NCI-H510A treated with DMSO at 0.1 percent for 48 hours (cell line): ENCODE measurements around the gene WNT16.
A peak's percentile ranks its signal among the peaks of the same experiment; 100 is the strongest.

ENCODE experiments used
- DNase-seq: peaks from one replicate; lab custom pipeline; 2025; lab: John Stamatoyannopoulos, UW

Gene WNT16

GRCh38 chr7:121344093-121344492, 15.3 kb downstream of the WNT16 start:
- DNase-seq = no peak

DNA sequence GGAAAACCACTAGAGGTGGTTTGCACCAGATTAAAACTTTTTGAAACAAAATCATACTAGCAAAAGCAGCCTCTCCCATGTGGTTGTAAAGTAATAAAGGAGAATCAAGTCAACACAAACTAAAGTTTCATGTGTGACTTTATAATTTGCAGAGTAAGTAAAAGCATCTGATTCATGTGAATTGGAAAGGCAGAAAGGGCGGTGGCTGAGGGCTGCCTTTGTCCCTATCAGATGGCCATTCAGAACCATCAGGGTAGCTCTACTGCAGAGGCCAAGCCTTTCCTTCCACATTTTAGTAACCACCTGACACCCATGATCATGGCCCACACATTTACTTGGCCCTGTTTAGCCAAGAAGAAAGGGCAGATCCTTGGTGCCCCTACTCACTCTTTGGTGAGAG, 15.7 kb downstream of the WNT16 start:
- no peak for DNase-seq

DNA sequence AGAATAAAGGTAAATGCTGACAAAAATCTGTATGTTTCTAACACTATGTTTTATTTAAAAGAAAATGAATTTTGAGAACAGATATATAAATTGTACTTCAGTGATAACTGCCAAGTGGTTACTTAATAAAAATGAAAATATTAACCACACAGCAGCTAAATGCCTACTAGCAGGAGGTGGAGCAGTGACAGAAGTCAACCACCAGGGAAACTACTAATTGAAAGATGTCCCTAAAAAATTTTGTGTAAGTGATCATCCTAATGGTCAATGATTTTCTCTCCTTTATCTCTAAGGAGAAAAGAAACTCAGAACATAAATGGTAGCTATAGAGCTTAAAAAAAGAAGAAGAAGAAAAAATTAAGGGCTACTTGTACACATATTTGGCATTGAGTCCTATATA, 22.9 kb downstream of the WNT16 start:
- no peak for DNase-seq

- DNase-seq = no peak
These were observed 23.5 kb downstream of the WNT16 start for GRCh38 chr7:121352323-121352722.

DNA sequence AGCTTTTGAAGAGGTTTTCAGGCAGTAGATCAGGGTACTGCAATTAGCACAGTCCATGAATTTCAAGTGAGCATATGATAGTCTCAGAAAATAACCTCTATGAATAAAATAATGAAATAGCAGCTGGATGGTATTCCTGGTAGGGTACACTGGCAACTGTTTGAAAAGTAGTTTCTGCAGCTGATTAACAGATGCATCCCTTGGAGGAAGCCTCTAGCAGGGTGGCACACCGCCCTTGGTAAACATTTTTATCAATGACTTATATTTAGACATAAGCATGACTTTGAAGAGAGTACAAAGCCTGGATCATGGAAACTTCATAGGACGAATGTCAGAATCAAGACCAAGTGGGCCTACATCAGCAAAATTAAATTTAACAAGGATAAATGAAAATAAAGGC, 26.8 kb downstream of the WNT16 start:
- DNase-seq = no peak

GRCh38 chr7:121360564-121360963, 31.8 kb downstream of the WNT16 start:
- DNase-seq = no peak

GRCh38 chr7:121366852-121367431, 38.1 kb downstream of the WNT16 start:
- peak; percentile 28 for DNase-seq

GRCh38 chr7:121369462-121369861, 40.7 kb downstream of the WNT16 start:
- DNase-seq = no peak

- DNase-seq = no peak
These were observed 42.6 kb downstream of the WNT16 start for GRCh38 chr7:121371367-121371766.

GRCh38 chr7:121371883-121372282, 43.1 kb downstream of the WNT16 start:
- DNase-seq = no peak

DNA sequence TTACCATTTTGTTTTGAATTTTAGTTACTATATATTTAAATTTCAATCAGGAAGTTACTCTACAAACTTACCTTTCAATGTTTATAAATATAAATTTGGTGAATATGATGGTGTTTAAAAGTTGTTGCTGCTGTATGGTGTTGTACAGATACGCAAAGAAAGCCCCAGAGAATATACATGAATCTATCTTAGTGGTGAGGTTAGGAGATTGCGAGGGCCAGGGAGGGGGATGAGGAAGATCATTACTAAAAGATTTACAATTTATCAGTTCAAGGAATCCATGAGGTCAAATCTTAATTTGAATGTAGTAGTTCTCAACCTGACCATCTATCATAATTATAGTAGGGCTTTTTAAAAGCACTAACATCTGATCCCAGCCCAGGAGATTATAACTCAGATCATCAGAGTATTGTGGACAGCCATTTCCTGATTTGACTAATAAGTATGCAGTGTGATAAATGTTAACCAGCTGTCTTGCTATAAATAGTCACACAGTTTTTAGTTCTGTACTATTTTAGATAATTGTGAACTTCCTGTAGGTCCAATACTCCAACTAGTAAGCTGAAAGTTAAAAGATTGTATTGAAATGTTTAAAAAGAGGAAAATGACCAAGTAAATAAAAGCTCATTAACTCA, 43.7 kb downstream of the WNT16 start:
- no peak for DNase-seq

DNA sequence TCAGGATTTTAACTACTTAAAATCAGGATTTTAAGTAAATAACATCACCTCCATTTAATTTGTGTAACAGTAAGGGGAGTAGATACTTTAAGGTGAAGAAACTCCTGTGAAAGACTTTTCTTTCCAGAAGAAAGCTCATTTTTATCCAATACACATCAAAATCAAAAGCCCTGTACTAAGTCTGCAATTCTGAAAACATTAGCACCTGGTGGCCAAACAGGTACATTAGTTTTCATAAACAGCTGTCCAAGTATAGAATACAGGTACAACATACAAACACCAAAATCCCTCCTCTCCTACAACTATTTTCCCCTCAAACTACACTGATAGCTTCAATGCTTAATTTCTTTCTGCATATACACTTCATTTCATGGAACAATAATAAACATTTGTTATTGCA, 44.4 kb downstream of the WNT16 start:
- no peak for DNase-seq

GRCh38 chr7:121376979-121377378, 48.2 kb downstream of the WNT16 start:
- no peak for DNase-seq

DNA sequence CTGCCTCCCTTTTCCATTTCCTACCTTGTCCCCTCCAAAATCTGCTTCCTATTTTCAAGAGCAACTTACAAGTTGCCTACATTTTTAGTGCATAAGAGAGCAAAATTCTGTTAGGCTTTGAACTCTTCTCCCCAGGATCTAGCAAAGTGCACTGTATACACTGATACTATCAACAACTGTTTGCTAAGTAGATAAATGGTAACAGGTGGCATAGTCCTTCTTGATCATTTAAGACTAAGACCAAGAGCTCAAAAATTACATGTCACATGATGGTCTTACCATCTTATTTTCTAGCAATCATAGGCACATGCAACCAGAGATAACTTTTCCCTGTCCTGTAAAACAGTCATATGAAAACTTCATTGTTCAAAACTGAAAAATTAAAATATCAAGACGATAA, 51.1 kb downstream of the WNT16 start:
- DNase-seq = no peak

GRCh38 chr7:121382473-121382872, 53.7 kb downstream of the WNT16 start:
- no peak for DNase-seq

GRCh38 chr7:121383235-121383910, 54.6 kb downstream of the WNT16 start:
- DNase-seq = no peak

GRCh38 chr7:121384265-121384664, 55.5 kb downstream of the WNT16 start:
- DNase-seq = no peak

- DNase-seq = no peak
These were observed 56.4 kb downstream of the WNT16 start for GRCh38 chr7:121385056-121385799.

DNA sequence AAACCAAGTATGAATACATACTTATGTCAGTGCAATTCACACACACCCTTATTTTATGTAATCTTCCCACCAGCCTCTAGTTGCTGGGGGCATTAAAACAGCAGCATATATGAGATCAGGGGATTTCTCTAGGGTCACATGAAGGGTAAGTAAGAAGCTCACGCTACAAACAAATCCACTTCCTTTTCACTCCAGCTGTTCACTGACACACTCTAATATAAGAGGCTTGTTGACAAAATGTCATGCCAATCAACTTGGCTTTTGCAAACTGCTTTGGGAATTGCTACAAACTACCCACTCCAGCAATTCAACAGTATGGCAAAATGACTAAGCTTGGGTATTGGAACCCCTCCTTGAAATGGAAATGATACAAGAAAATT, 57.0 kb downstream of the WNT16 start:
- peak; percentile 39 for DNase-seq

DNA sequence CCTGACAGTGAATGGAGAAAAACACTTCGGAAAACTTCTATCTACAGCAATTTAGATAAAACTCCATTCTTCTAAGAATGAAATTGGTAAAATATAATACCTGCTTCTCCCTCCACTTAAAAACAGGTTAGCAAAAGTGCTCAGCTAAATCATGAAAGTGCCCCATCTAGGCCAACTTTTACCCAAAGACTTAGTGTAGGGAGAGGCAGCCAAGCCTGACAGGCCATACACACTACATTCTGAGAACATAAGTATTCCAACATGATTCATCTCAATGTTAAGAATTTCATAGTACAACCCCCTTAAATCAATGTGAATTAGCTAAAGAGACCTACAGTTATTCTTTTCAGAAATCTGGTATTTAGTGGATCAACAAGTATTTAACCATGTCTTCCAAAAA, 60.1 kb downstream of the WNT16 start:
- DNase-seq = no peak

- no peak for DNase-seq
These were observed 61.3 kb downstream of the WNT16 start for GRCh38 chr7:121390109-121390508.

DNA sequence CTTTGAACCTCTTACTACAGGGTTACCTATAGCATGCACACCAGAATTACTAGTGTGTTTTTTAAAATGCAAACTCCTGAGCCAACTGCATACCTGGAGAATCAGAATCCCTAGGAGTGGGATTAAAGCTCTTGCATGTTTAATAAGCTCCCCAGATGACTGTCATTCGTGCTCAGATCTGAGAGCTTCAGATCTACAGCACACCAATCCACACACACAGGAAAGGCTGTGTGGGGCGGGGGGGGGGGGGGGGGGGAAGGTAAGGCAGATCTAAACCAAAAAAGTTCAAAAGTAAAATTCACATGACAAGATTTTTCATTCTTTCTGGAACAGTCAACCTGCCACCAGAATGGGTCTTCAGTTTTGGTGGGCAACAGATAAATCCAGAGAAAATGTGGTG, 61.8 kb downstream of the WNT16 start:
- DNase-seq = no peak
